ENCODE measurements around the gene DCLK3.

- TF ChIP-seq CTCF (IDR thresholded peaks at IDR 0.05; ENCODE audit: low read length) (no peak), EZH2 (optimal IDR thresholded peaks at IDR 0.05; ENCODE audit: low read depth, low read length) (no peak)
Measured at GRCh38 chr3:36680952-36681351, 83.4 kb downstream of the DCLK3 start.

All from MM.1S (cell line).